COLO668 (cell line): ENCODE data around the gene RMC1.
"Not testable (repeated sequence)": the region's sequence is repeated elsewhere in the genome, so short reads cannot be mapped to it uniquely, and the experiment has no call there.

Experiments used
- DNase-seq: peaks from one replicate; lab custom pipeline; 2025; ENCODE audit not compliant: unreplicated experiment; lab: John Stamatoyannopoulos, UW

The RMC1 gene

DNA sequence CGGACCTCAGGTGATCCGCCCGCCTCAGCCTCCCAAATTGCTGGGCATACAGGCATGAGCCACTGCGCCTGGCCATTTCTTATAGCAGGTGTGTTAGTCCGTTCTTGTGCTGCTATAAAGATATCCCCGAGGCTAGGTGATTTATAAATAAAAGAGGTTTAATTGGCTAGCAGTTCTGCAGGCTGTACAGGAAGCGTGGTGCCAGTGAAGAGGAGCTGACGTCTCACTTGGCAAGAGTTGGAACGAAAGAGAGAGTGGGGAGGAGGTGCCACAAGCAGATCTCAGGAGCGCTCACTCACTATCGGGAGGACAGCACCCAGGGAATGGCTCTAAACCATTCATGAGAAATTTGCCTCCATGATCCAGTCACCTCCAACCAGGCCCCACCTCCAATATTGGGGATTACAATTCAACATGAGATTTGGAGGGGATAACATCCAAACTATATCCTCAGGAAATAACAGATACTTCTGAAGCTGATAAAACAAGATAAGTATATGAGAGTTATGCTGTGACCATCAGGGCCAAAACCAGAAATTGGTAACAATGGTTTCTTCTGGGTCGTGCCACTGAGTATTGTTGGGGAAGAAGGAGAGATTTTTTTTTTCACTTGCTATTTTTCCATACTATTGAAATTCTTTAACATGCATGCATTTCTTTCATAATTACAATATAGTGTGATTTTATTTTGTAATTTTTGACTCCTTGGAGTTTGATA, 7.4 kb upstream of the RMC1 start:
- DNase-seq, result no peak

DNA sequence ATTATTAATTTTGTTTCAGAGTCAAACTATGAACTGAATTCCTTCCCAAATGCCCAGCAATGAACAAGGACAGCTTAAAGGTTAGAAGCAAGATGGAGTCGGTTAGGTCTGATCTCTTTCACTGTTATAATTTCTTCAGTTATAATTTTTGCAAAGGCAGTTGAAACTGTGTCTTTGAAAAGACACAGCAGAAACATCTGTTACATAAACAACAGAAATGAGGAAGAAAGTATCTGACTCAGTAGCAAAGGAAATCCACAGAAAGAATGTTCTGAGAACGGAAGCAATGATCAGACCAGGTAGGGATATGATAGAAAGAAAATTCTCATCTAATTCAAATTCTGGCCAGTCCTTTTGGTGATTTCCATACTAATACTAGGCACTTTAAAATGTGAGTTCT, 5.2 kb upstream of the RMC1 start:
- no peak for DNase-seq

DNA sequence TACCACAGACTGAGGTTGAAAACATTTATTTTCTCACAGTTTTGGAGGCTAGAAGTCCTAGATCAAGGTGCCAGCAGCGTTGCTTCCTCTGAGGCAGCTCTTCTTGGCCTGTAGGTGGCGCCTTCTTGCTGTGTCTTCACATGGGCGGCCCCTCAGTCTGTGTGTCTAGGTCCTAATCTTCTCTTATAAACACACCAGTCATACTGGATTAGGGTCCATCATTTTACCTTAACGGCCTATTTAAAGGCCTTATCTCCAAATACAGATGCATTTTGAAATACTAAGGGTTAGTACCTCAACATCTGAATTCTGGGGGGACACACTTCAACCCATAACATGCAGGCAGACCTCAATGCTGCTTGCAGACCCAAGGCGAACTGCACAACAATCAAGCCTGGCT, 4.4 kb upstream of the RMC1 start:
- peak; percentile 39 for DNase-seq

DNA sequence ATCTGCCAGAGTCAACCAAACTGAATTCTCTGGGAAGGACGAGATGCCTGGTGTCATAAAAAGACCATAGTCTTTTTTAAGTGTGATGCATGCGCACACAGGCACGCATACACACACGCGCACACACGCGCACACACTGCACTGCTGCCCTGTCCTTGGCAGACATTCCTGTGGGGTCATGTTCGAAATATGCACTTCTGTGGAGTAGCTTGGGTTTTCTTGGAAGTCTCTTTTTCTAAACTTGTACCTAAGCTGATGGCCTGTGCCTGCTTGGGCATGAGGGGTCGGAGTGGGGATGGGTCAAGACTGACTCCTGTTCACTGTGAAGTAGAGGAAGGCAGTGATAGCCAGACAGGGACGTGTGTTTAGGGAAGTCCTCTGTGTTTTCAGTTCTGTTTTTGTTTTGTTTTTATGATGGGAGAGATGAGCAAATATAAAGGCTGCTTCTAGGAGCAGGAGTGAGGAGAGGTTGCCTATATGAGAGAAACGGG, 4.0 kb upstream of the RMC1 start:
- no peak for DNase-seq

DNA sequence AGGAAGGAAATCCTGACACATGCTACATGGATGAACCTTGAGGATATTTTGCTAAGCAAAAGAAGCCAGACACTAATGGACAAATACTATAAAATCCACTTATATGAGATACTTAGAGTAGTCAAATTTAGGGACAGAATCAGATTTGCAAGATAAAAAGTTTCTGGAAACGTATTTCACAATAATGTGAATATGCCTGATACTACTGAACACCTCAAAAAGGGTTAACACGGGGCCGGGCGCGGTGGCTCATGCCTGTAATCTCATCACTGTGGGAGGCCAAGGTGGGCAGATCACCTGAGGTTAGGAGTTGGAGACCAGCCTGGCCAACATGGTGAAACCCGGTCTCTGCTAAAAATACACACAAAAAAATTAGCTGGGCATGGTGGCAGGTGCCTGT, 1.7 kb upstream of the RMC1 start:
- DNase-seq, result no peak

DNA sequence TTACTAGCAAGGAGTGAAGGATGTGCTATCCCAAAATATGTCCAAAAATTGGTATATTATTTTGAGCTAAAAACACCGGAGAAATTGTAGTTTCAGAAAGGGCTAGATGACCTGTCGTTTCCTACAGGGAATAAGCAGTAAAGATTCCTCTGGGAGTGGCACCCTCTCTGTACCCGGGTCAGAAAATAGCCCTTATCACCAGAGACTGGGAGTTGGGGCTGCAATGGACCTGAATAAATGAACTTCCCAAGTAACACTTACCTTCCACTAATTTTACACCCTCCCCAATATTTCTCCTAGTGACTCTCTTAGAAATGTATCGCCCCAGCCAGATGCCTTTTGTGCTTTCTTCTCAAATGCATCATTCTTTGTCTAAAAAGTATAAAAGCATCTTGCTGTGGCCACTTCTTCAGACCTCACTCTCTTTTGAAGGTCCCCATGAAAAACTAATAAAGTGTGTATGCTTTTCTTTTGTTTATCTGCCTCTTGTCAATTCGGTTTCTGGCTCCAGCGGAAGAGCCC, 734 bp upstream of the RMC1 start:
- no peak for DNase-seq

DNA sequence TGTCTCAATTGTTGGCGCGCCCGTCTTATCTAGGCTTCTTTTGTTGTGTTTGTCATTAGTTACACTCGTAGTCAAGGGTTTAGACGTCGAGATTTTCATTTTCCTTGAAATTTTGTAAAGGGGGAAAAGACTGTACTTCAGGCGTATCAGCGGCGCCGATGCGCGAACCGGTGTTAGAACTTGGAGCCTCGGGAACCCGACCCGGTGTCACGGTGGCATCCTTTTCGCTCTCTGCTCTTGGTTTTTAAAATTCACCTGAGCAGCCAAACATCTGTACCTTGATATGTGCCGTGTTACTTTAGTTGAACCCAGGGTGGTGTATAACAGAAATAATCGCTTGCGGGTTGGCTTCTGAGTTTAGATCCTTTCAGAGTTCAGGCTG, 643 bp downstream of the RMC1 start:
- peak; percentile 40 for DNase-seq

DNA sequence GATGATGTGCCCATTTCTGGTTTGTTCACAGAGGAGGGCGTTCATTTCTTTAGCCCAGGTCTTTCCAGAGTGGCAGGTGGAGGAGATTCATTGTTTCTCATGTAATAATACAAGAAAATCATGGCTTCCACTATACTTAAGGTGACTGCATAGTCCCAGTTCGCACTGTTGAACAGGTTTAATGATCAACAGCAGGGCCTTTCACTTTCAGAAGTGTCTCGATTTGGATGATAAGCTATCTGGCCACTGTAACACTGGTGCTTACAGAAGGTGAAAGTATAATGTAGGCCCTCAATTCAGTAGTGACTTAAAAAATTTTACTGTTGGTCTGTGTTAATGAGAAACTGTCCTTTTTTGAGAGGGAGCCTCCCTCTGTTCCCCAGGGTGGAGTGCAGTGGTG, 1.4 kb downstream of the RMC1 start:
- no peak for DNase-seq

DNA sequence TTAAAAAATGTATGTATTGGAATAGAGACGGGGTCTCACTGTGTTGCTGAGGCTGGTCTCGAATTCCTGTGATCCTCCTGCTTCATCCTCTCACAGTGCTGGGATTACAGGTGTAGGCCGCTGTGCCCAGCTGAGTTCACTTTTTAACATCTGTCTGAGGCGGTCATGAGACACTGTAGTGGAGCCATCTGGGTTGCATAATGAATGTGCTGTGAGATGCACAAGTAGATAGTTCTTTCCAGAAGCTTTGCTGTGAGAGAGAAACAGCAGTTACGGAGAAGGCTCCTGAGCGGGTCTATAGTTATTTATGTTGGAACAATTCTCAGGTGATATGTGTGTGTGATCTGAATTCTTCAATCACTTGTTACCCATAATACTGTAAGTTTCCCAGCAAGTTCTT, 3.1 kb downstream of the RMC1 start:
- no peak for DNase-seq

DNA sequence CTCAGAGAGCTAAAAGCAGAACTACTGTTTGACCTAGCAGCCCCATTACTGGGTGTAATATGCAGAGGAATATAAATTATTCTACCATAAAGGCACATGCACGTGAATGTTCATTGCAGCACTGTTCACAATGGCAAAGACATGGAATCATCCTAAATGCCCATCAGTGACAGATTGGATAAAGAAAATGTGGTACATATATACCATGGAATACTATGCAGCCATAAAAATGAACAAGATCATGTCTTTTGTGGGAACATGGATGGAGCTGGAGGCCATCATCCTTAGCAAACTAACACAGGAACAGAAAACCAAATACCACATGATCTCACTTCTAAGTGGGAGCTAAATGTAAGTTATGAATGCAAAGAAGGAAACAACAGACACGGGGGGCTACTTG, 7.6 kb downstream of the RMC1 start:
- not testable (repeated sequence) for DNase-seq

DNA sequence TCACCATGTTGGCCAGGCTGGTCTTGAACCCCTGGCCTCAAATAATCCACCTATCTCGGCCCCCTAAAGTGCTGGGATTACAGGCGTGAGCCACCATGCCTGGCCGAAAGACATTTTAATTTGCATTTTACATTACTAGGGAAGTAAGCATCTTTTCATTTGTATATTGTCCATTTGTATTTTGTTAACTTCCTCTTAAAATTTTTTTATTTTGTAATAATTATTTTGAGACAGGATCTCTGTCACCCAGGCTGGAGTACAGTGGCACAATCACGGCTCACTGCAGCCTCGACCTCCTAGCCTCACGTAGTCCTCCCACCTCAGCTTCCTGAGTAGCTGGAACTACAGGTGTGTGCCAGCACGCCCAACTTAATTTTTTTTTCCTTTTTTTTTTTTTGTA, 8.9 kb downstream of the RMC1 start:
- not testable (repeated sequence) for DNase-seq

DNA sequence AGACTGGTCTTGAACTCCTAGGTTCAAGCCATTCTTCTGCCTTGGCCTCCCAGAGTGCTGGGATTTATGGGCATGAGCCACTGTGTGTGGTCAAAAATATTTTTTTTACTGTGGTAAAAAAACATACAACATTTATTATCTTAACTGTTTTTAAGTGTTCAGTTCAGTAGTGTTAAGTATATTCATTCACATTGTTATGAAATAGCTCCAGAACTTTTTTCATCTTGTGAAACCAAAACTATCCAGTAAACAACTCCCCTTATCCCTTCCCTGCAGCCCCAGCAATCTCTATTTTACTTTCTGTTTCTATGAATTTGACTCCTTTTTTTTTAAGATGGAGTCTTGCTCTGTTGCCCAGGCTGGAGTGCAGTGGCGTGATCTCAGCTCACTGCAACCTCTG, 9.3 kb downstream of the RMC1 start:
- no peak for DNase-seq

DNA sequence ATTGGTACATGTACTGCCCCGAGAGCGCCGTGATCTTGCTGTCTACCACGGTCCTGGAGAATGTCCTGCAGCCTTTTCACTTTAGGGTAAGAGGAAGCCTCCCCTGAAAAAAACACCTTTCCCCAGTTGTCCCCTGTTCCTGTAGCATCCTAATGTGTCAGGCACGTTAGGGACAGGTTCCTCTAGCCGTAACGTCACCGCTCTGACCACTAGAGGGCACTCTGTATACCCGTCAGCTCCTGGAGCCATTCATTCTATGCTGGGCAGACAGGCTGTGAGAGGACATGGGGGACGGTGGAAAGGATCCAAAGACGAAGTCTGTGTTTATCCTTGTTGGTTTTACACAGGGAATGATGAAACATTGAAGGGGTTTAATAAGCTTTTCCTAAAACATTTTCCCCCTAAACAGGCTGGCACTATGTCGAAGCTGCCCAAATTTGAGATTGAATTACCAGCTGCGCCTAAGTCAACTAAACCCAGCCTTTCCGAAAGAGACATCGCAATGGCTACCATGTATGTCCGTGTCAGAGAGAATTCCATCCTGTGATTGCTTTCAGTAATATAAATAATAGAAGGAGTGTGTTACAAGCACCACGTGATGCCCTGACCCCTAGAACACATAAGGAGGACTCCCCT, 12.7 kb downstream of the RMC1 start:
- DNase-seq, result peak; percentile 78

DNA sequence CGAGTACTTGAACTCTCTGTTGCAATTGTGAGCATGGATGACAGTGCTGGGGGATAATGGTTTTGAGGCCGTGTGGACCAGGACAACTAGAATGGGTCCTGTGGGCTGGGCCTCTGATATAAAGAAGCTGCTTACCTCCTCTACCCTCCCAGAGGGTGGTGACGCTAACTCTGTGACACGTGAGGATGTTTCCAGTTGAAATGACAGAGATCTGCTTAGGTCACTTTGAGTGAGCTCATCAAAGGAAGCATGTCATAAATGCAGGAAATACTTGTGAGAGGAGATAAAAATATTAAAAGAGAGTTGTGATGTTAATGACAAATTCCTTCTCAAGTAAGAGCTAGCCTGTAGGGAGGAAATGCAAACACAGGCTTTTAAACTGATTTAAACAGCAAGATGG, 16.4 kb downstream of the RMC1 start:
- no peak for DNase-seq

DNA sequence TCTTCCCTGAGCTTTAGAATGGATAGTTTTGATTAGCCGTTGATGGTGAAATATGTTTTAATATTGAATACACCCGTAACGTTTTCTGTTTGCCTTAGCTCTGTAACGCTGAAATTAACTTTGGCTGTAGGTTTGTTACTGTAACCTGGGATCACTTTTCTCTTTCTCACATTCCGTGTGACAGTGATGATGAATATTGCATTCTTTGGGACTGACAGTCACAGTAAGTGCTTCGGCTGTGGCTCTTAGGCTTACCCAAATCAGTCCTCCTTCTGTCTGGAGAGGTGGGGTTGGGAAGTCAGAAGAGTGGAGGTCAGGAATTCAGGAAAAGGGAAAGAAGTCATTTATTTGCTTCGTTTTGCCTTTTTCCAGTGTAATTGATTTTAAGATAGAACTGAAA, 18.0 kb downstream of the RMC1 start:
- DNase-seq, result no peak

DNA sequence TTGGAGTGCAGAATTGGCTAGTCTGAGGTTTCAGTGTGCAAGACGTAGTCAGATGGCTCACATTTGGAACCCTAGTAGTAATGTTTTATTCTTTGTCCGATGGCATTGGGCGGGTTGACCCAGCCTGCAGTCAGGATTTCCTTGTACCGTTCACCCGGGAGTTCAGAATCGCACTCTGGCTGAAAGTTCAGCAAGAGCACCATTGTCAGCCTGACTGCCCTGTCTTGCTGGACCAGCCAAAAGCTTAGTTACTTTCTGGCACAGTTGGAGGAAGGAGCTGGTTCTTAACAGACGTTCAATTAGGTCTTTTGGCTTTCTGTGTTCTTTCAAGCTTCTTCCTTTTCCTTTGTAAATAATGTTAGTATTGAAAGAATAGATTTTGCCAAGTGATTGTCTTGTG, 18.6 kb downstream of the RMC1 start:
- DNase-seq, result no peak

DNA sequence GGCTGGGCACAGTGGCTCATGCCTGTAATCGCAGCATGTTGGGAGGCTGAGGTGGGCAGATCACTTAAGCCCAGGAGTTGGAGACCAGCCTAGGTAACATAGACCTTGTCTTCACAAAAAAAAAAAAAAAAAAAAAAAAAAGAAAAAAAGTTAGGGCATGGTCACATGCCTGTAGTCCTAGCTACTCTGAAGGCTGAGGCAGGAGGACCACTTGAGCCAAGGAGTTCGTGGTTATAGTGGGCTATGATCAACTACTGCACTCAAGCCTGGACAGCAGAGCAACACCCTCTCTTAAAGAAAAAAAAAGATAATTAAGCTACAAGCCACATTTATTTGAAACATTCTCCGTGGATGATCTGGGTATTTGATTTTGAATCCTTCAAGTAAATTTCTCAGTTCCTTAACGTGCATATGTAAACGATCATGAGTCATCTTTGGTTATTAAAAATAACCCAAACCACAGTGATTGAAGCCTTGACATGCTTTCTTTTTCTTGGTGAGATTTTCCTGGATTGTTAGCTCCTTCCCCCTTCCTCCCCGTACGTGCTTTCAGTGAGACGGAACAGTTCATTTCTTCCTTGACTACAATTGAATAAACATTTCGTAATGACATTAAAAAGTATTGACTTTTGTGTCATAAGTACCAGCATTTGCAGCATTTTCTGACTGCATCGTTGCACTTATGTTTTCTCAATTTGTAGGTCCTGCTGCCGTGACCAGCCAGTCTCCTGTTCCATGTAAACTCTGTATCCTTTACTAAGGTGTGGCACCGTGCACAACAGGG, 20.3 kb downstream of the RMC1 start:
- no peak for DNase-seq

DNA sequence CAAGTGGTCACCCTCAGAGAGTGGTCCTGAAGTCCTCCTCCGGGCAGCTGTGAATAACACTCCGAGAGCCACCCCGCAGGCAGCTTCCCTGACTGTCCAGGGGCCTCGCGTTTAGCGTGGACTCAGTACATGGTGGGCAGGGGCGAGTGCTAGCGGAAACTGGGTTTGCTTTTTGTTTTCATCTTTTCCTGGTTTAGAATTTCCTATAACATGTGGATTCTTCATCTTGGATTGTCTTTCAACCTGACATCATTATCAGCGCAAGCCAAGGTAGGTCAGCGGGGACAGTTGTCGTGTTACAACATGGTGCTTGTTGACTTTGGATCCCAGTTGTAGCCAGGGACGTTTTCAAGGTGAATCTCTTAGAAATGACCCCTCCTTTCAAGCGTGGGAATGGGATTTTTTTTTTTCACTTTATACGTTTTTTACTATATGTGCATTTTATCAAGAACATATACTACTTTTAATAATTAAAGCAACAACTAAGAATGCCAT, 20.9 kb downstream of the RMC1 start:
- no peak for DNase-seq

DNA sequence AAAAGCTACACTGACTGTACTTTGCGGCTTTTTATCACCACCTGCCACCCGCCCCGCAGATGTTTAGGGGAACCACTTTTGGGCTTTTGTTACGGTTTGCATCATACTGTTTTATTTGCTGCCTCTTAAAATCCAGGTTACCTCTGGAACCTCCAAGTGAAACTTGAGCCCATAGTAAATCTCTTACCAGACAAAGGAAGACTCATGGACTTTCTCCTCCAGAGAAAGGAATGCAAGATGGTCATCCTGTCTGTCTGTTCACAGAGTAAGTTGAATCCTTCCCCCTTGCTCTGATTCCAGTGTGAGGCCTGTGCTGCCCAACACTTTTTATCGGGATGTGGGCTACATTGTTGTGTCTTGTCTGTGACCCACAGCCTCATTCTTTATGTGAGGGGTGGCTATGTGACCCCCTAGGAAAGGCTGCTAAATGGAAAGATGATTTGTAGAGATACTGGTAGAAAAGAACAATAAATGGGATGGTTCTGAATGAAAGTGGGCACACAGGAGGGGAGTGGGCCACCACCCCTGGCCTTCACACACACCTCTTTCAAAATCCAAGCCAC, 23.3 kb downstream of the RMC1 start:
- DNase-seq, result no peak

DNA sequence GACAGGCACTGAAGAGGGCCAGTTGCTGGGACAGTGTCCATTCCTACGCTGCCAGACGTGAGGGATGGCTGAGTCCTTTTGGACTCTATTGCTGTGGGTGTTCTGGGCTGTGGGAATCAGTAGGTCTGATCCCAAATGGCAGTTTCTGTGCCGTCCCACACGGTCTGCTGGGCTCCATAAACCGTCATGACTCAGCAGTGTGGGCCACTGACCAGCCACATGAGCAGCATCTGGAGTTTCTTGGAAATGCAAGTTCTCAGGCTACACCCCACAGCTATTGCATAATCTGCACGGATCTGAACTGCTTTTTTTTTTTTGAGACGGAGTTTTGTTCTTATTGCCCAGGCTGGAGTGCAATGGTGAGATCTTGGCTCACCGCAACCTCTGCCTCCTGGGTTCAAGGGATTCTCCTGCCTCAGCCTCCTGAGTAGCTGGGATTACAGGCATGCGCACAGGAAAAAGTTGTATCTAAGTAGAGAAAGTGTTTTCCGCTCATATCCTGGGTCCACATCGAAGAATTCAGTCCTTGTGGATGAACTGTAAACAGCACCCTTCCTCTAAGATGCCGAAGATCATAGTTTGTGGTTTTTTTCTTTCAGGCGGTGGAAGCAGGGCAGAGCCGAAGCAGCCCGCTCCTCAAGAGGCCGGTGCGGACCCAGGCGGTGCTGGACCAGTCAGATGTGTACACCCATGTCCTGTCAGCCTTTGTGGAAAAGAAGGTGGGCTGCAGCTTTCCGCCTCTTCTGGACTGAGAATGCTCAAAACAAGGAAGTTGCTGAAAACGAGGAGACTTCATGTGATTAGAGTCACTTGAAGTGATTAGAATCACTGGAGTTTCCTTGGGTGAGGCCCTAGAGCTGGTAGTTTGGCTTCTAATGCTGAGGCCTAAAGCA, 25.5 kb downstream of the RMC1 start:
- no peak for DNase-seq
